ENCODE results near the gene RNPEPL1. TPM values are rescaled to one million over a fixed set of nuclear protein-coding genes. Genes with fewer than 3 reads are reported as not detected.

Gene RNPEPL1
- total and polyA plus RNA-seq, 2 experiments from 2014 or later: 6.0 to 21.0 TPM

- ATAC-seq: no peak
- Mint-ChIP-seq H3K27ac (no peak overlapping the region), H3K4me1 (peaks cover under 1% of the 10 kb centered on the region), H3K36me3 (ENCODE audit: low read depth) (peaks cover 74% of the 10 kb centered on the region), H3K9me3 (peaks cover 76% of the 10 kb centered on the region), H3K4me3 (no peak overlapping the region), H3K27me3 (ENCODE audit: insufficient read depth, low read depth, poor library complexity) (peaks cover 6% of the 10 kb centered on the region)
- H3K27ac ChIP-seq (ENCODE audit: low read depth): no peak overlapping the region
- no peaks in the 10 kb centered on the region for H3K27me3 ChIP-seq (ENCODE audit: insufficient read depth)
- no peak overlapping the region for H3K4me2 ChIP-seq
- TF ChIP-seq ZNF114 (CRISPR knock-in tag; IDR thresholded peaks at IDR 0.05): no peak
- no peak for TF ChIP-seq JUNB (IDR thresholded peaks at IDR 0.05; ENCODE audit: unreplicated experiment)
- no peak for TF ChIP-seq ZNF331 (CRISPR knock-in tag; IDR thresholded peaks at IDR 0.05; ENCODE audit: low read depth)
- no peak for TF ChIP-seq POLR2AphosphoS5 (IDR thresholded peaks at IDR 0.05; ENCODE audit: low read depth)
- H3K79me2 ChIP-seq (replicated peaks; ENCODE audit: insufficient read depth): no peaks in the 10 kb centered on the region
- no peak overlapping the region for H3K4me3 ChIP-seq
- no peaks in the 10 kb centered on the region for H3F3A ChIP-seq (replicated peaks; ENCODE audit: low read depth)
- no peaks in the 10 kb centered on the region for H3K4me1 ChIP-seq (ENCODE audit: insufficient read depth)
- no peak overlapping the region for H2AFZ ChIP-seq
- no peaks in the 10 kb centered on the region for H3K36me3 ChIP-seq (ENCODE audit: insufficient read depth)
- H4K20me1 ChIP-seq (replicated peaks; ENCODE audit: insufficient read depth): no peaks in the 10 kb centered on the region
- DNase-seq (ENCODE audit: low spot score): no peak
- H3K9me2 ChIP-seq (ENCODE audit: insufficient read depth): peaks cover 3% of the 10 kb centered on the region; the same call in 1 of the 2 replicates
These were observed 42.5 kb upstream of the RNPEPL1 start for GRCh38 chr2:240525802-240526201.

- Histone ChIP-seq H3K4me2 (no peak overlapping the region), H3K36me3 (ENCODE audit: insufficient read depth) (peaks cover 5% of the 10 kb centered on the region; the same call in 1 of the 2 replicates), H3F3A (replicated peaks; ENCODE audit: low read depth) (no peaks in the 10 kb centered on the region), H3K4me1 (ENCODE audit: insufficient read depth) (no peaks in the 10 kb centered on the region), H3K79me2 (replicated peaks; ENCODE audit: insufficient read depth) (no peaks in the 10 kb centered on the region), H3K9me2 (ENCODE audit: insufficient read depth) (peaks cover 3% of the 10 kb centered on the region; the same call in 1 of the 2 replicates), H3K4me3 (no peak overlapping the region), H4K20me1 (replicated peaks; ENCODE audit: insufficient read depth) (no peaks in the 10 kb centered on the region), H3K27ac (ENCODE audit: low read depth) (no peak overlapping the region), H3K27me3 (ENCODE audit: insufficient read depth) (no peaks in the 10 kb centered on the region), H2AFZ (no peak overlapping the region)
- no peaks in the 10 kb centered on the region; the same call in 2 of the 3 replicates for H3K4me1 Mint-ChIP-seq
- TF ChIP-seq ZNF331 (CRISPR knock-in tag; IDR thresholded peaks at IDR 0.05; ENCODE audit: low read depth): no peak
- TF ChIP-seq JUNB (IDR thresholded peaks at IDR 0.05; ENCODE audit: unreplicated experiment): no peak
- no peak for TF ChIP-seq ETS1 (IDR thresholded peaks at IDR 0.05)
- H3K36me3 Mint-ChIP-seq (ENCODE audit: low read depth): peaks cover 80% of the 10 kb centered on the region
- DNase-seq (ENCODE audit: low spot score): no peak
- H3K27ac Mint-ChIP-seq: no peak overlapping the region
- H3K9me3 Mint-ChIP-seq: peaks cover 83% of the 10 kb centered on the region
- peaks cover 5% of the 10 kb centered on the region for H3K27me3 Mint-ChIP-seq (ENCODE audit: insufficient read depth, low read depth, poor library complexity)
- H3K4me3 Mint-ChIP-seq: no peak overlapping the region
- no peak for ATAC-seq
These were observed 41.8 kb upstream of the RNPEPL1 start for GRCh38 chr2:240526521-240526920.

- Histone ChIP-seq H3K4me3 (no peak overlapping the region), H3F3A (replicated peaks; ENCODE audit: low read depth) (no peaks in the 10 kb centered on the region), H3K79me2 (replicated peaks; ENCODE audit: insufficient read depth) (no peaks in the 10 kb centered on the region), H3K36me3 (ENCODE audit: insufficient read depth) (peaks cover 13% of the 10 kb centered on the region; the same call in 1 of the 2 replicates), H3K9me2 (ENCODE audit: insufficient read depth) (peaks cover 3% of the 10 kb centered on the region; the same call in 1 of the 2 replicates), H3K4me1 (ENCODE audit: insufficient read depth) (no peaks in the 10 kb centered on the region), H3K4me2 (no peak overlapping the region), H3K27me3 (ENCODE audit: insufficient read depth) (no peaks in the 10 kb centered on the region), H3K27ac (ENCODE audit: low read depth) (no peak overlapping the region), H2AFZ (no peak overlapping the region), H4K20me1 (replicated peaks; ENCODE audit: insufficient read depth) (no peaks in the 10 kb centered on the region)
- DNase-seq (ENCODE audit: low spot score): no peak
- ATAC-seq: no peak
- H3K9me3 Mint-ChIP-seq: peaks cover 84% of the 10 kb centered on the region
- H3K36me3 Mint-ChIP-seq (ENCODE audit: low read depth): peaks cover 81% of the 10 kb centered on the region
- H3K4me3 Mint-ChIP-seq: no peak overlapping the region
- no peaks in the 10 kb centered on the region; the same call in 2 of the 3 replicates for H3K4me1 Mint-ChIP-seq
- no peak overlapping the region for H3K27ac Mint-ChIP-seq
- H3K27me3 Mint-ChIP-seq (ENCODE audit: insufficient read depth, low read depth, poor library complexity): peaks cover 5% of the 10 kb centered on the region
- no peak for TF ChIP-seq STAT1 (IDR thresholded peaks at IDR 0.05; ENCODE audit: unreplicated experiment)
- TF ChIP-seq ZNF114 (CRISPR knock-in tag; IDR thresholded peaks at IDR 0.05): no peak
- no peak for TF ChIP-seq CREB1 (CRISPR knock-in tag; IDR thresholded peaks at IDR 0.05; ENCODE audit: low read depth)
- TF ChIP-seq JUNB (IDR thresholded peaks at IDR 0.05; ENCODE audit: unreplicated experiment): no peak
- TF ChIP-seq NANOG (IDR thresholded peaks at IDR 0.05; ENCODE audit: borderline replicate concordance): no peak
- TF ChIP-seq POLR2AphosphoS5 (IDR thresholded peaks at IDR 0.05; ENCODE audit: low read depth): no peak
- TF ChIP-seq CTCF (conservative IDR thresholded peaks at IDR 0.05; ENCODE audit: low read depth in 2 of 2): no peak
- TF ChIP-seq EZH2phosphoT487 (IDR thresholded peaks at IDR 0.05; ENCODE audit: unreplicated experiment): no peak
- TF ChIP-seq ZNF331 (CRISPR knock-in tag; IDR thresholded peaks at IDR 0.05; ENCODE audit: low read depth): no peak
- TF ChIP-seq ETS1 (IDR thresholded peaks at IDR 0.05): no peak
These were observed 41.0 kb upstream of the RNPEPL1 start for GRCh38 chr2:240527153-240527750.
